Measurements from ENCODE around the gene DCP1A.
"Not testable (repeated sequence)": the region's sequence is repeated elsewhere in the genome, so short reads cannot be mapped to it uniquely, and the experiment has no call there.

- TF ChIP-seq CTCF, POLR2A (IDR thresholded peaks at IDR 0.05): not testable (repeated sequence)
Observed at GRCh38 chr3:53370719-53371118, 23.4 kb upstream of the DCP1A start.

Data from thyroid gland (tissue), 4 donors.